Fibroblast of the aortic adventitia (primary cell): ENCODE measurements around the gene RCAN1. TPM values are rescaled to one million over a fixed set of nuclear protein-coding genes. Genes with fewer than 3 reads are reported as not detected.
A peak's percentile ranks its signal among the peaks of the same experiment; 100 is the strongest.

ENCODE experiments used
- DNase-seq: peaks from one replicate; pipeline ENCODE4 v3.0.0-alpha.2; 2010; ENCODE audit warnings: low read depth
- H3K4me3 ChIP-seq: 2 replicates; pipeline ENCODE4 v1.5.1; 2011; ENCODE audit warnings: low read depth, mild to moderate bottlenecking, control low read depth, low read length, moderate library complexity
- CTCF ChIP-seq: IDR thresholded peaks from 2 replicates; pipeline ENCODE4 v1.5.1; 2011; ENCODE audit warnings: mild to moderate bottlenecking, low read length, control low read depth, inconsistent platforms; ENCODE audit not compliant: insufficient read depth
- total RNA-seq: library from RNA; depleted of rRNA; stranded (reverse); fragments of >200 nt; gene quantifications from 2 replicates; pipeline ENCODE4 v1.2.3, GENCODE V29; 2012; ENCODE audit warnings: low replicate concordance

RCAN1 gene
- total RNA-seq, 1 donor, result 30.5 TPM

- TF ChIP-seq CTCF, result no peak
- no peak overlapping the region for H3K4me3 ChIP-seq
- no peak for DNase-seq
These were observed 95.2 kb downstream of the RCAN1 start for GRCh38 chr21:34519694-34520093.

GRCh38 chr21:34519016-34519415, 95.9 kb downstream of the RCAN1 start:
- no peak for TF ChIP-seq CTCF
- DNase-seq, result no peak
- no peak overlapping the region for H3K4me3 ChIP-seq

- H3K4me3 ChIP-seq, result no peak overlapping the region
- DNase-seq, result peak; percentile 19
These were observed 96.6 kb downstream of the RCAN1 start for GRCh38 chr21:34518301-34518700.

GRCh38 chr21:34517491-34518245, 97.2 kb downstream of the RCAN1 start:
- no peak overlapping the region for H3K4me3 ChIP-seq
- TF ChIP-seq CTCF, result peak; percentile 18
- no peak for DNase-seq

More at GRCh38 chr21:34518301-34518700, 96.6 kb downstream of the RCAN1 start:
- no peak for TF ChIP-seq CTCF

GRCh38 chr21:34517039-34517438, 97.9 kb downstream of the RCAN1 start:
- TF ChIP-seq CTCF, result no peak
- no peak overlapping the region for H3K4me3 ChIP-seq

GRCh38 chr21:34514576-34515115, 100.3 kb downstream of the RCAN1 start:
- no peak for DNase-seq
- H3K4me3 ChIP-seq, result no peak overlapping the region
- no peak for TF ChIP-seq CTCF

More at GRCh38 chr21:34517039-34517438, 97.9 kb downstream of the RCAN1 start:
- DNase-seq, result no peak
